ENCODE data around the gene PNPLA5.

PNPLA5 gene

DNA sequence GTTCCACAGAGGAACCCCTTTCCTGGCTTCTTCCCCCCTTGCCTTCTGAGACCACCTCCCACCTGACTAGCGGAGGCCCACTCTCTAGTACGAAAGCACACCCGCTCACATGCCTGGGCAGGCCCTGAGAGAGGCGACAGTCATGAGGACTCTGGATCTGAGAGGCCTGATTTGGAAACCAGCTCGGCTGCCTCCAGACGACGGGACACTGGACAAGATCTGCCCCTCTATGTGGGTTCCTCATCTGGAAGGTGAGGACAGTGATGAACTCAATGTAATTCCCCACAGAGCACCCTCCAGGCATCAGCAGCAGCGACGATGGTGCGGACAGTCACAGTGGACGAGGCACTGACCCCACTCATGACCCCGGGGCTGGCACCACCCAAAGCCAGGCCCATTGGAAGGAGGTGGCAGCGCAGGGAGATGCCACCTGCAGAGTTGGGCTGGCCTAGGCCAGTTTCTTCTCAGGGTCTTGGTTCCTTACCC, 37.0 kb downstream of the PNPLA5 start:
- no peaks in the 10 kb centered on the region for H3K9me3 ChIP-seq (ENCODE audit: control insufficient read depth, low read length)
- H3K9ac ChIP-seq = no peak overlapping the region
- H3K4me2 ChIP-seq (ENCODE audit: low read length) = no peak overlapping the region
- no peaks in the 10 kb centered on the region for H3K36me3 ChIP-seq (ENCODE audit: control insufficient read depth, insufficient read depth, low read length)
- H3K4me1 ChIP-seq = no peaks in the 10 kb centered on the region
- H3K79me2 ChIP-seq = no peaks in the 10 kb centered on the region
- H3K4me3 ChIP-seq (ENCODE audit: low read depth, low read length) = no peak overlapping the region
- H3K27ac ChIP-seq = no peak overlapping the region
- TF ChIP-seq, protein P1, sequence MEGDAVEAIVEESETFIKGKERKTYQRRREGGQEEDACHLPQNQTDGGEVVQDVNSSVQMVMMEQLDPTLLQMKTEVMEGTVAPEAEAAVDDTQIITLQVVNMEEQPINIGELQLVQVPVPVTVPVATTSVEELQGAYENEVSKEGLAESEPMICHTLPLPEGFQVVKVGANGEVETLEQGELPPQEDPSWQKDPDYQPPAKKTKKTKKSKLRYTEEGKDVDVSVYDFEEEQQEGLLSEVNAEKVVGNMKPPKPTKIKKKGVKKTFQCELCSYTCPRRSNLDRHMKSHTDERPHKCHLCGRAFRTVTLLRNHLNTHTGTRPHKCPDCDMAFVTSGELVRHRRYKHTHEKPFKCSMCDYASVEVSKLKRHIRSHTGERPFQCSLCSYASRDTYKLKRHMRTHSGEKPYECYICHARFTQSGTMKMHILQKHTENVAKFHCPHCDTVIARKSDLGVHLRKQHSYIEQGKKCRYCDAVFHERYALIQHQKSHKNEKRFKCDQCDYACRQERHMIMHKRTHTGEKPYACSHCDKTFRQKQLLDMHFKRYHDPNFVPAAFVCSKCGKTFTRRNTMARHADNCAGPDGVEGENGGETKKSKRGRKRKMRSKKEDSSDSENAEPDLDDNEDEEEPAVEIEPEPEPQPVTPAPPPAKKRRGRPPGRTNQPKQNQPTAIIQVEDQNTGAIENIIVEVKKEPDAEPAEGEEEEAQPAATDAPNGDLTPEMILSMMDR (IDR thresholded peaks at IDR 0.05) = no peak
- H3K27me3 ChIP-seq (ENCODE audit: control insufficient read depth, insufficient read depth, low read length) = no peaks in the 10 kb centered on the region
- no peak overlapping the region for H2AFZ ChIP-seq

- H3K4me2 ChIP-seq (ENCODE audit: low read length) = no peak overlapping the region
- H3K27me3 ChIP-seq (ENCODE audit: control insufficient read depth, insufficient read depth, low read length) = no peaks in the 10 kb centered on the region
- H3K79me2 ChIP-seq = no peaks in the 10 kb centered on the region
- TF ChIP-seq, protein P1 (IDR thresholded peaks at IDR 0.05) = no peak
- H3K27ac ChIP-seq = no peak overlapping the region
- H3K9me3 ChIP-seq (ENCODE audit: control insufficient read depth, low read length) = no peaks in the 10 kb centered on the region
- no peaks in the 10 kb centered on the region for H3K36me3 ChIP-seq (ENCODE audit: control insufficient read depth, insufficient read depth, low read length)
- H2AFZ ChIP-seq = no peak overlapping the region
- H3K9ac ChIP-seq = no peak overlapping the region
- H3K4me3 ChIP-seq (ENCODE audit: low read depth, low read length) = no peak overlapping the region
- H3K4me1 ChIP-seq = no peaks in the 10 kb centered on the region
Observed at GRCh38 chr22:43854121-43854785, 37.6 kb downstream of the PNPLA5 start.

DNA sequence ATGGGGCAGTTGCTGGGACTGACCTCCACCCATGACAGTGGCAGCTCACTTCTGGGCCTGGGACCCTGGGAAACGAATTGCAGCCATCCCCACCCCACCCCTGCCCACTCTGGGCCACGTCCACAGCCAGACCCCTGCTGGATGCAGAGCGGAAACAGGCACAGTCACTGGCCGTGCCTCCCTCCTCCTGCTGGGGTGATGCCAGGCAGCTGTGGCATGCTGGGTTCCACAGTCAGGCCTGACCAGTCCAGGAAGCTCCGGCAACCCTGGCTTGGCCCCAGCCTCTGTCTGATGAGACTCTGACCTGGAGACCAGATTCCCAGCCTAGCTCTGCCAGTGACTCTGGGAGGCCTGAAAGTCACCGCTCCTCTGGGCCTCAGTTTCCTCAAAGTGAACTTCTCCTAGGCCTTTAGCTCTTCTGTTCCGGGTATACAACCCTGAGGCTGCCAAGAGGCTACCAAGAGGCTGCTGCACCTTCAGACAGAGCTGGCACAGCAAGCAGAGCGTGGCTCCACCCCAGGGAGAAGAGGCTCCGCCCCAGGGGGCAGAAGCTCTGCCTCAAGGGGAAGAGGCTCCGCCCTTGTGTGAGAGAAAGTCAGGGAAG, 38.4 kb downstream of the PNPLA5 start:
- no peaks in the 10 kb centered on the region for H3K79me2 ChIP-seq
- no peaks in the 10 kb centered on the region for H3K36me3 ChIP-seq (ENCODE audit: control insufficient read depth, insufficient read depth, low read length)
- no peaks in the 10 kb centered on the region for H3K4me1 ChIP-seq
- TF ChIP-seq, protein P1 (IDR thresholded peaks at IDR 0.05) = no peak
- no peak overlapping the region for H3K27ac ChIP-seq
- H3K9me3 ChIP-seq (ENCODE audit: control insufficient read depth, low read length) = no peaks in the 10 kb centered on the region
- H3K9ac ChIP-seq = no peak overlapping the region
- no peak overlapping the region for H2AFZ ChIP-seq
- H3K4me3 ChIP-seq (ENCODE audit: low read depth, low read length) = no peak overlapping the region
- no peaks in the 10 kb centered on the region for H3K27me3 ChIP-seq (ENCODE audit: control insufficient read depth, insufficient read depth, low read length)
- no peak overlapping the region for H3K4me2 ChIP-seq (ENCODE audit: low read length)

DNA sequence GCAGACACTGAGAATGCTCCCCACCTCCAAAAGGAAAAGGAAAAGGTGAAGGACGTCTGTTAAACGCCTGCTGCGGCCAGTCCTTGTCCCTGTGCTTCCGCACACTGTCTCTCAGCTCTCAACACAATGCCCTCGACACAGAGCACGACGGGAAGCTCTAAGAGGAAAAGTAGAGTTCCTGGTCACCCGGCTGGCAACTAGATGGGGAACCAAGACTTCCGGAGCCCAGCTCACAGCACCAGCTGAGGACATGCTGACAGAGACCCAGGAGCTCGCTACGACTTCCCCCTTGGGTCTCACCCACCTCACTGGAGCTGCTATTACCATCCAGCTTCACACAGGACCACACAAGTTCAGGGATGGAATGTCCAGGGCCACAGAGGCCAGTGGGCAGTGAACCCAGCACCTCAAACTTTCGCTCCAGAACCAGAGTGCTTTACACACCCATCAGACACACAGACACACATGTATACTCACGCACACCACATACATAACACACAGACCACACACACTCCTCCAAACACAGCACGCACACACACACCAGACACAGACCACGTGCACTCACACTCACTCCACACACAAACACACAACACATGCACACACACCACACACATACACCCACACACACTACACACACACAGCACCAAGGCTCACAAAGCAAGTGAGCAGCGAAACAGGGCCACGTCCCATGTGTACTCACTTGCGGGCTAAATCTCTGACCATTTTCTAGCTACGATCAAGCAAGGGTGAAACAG, 39.1 kb downstream of the PNPLA5 start:
- H3K4me1 ChIP-seq = no peaks in the 10 kb centered on the region
- H2AFZ ChIP-seq = no peak overlapping the region
- no peaks in the 10 kb centered on the region for H3K9me3 ChIP-seq (ENCODE audit: control insufficient read depth, low read length)
- H3K79me2 ChIP-seq = no peaks in the 10 kb centered on the region
- H3K4me3 ChIP-seq (ENCODE audit: low read depth, low read length) = no peak overlapping the region
- no peaks in the 10 kb centered on the region for H3K36me3 ChIP-seq (ENCODE audit: control insufficient read depth, insufficient read depth, low read length)
- TF ChIP-seq, protein P1 (IDR thresholded peaks at IDR 0.05) = no peak
- no peak overlapping the region for H3K27ac ChIP-seq
- no peak overlapping the region for H3K4me2 ChIP-seq (ENCODE audit: low read length)
- H3K27me3 ChIP-seq (ENCODE audit: control insufficient read depth, insufficient read depth, low read length) = no peaks in the 10 kb centered on the region
- no peak overlapping the region for H3K9ac ChIP-seq

All from parathyroid adenoma (tissue), 2 donors.